ENCODE results near the gene NOL7. TPM values are rescaled to one million over a fixed set of nuclear protein-coding genes. Genes with fewer than 3 reads are reported as not detected.

Gene NOL7
- total and polyA plus RNA-seq, 5 donors from 2014 or later, result 50.2 to 145 (median 128) TPM

GRCh38 chr6:13638014-13638413 lies 22.9 kb downstream of the NOL7 start:
- Mint-ChIP-seq H3K9me3 (no peaks in the 10 kb centered on the region), H3K4me3 (peak overlapping the region in 1 of 4 donors; percentile 59), H3K4me1 (peaks cover 47 to 57% (median 49%) of the 10 kb centered on the region in 4 donors), H3K36me3 (peaks cover 38% of the 10 kb centered on the region), H3K27ac (peak overlapping the region; percentile 50 to 92 (median 71)), H3K27me3 (no peaks in the 10 kb centered on the region)
- ATAC-seq (ENCODE audit: low read depth in 2 of 2) (no peak), DNase-seq (no peak)
- Histone ChIP-seq H3K27ac (ENCODE audit: insufficient read depth, low read length, poor library complexity, severe bottlenecking) (peak overlapping the region; percentile 3), H3K27me3 (ENCODE audit: control insufficient read depth, insufficient read depth, low read length) (no peaks in the 10 kb centered on the region), H3K36me3 (ENCODE audit: control insufficient read depth, insufficient read depth, low read length) (peaks cover 54% of the 10 kb centered on the region), H3K4me3 (ENCODE audit: low read depth, low read length) (no peak overlapping the region), H3K4me1 (ENCODE audit: control insufficient read depth, insufficient read depth, low read length, poor library complexity, severe bottlenecking) (peaks cover 19% of the 10 kb centered on the region), H3K9me3 (ENCODE audit: control insufficient read depth in 2 of 2, low read length in 2 of 2) (no peaks in the 10 kb centered on the region)

- Mint-ChIP-seq H3K36me3 (peaks cover 44% of the 10 kb centered on the region), H3K4me3 (peak overlapping the region in 1 of 4 donors; percentile 59)
Measured at GRCh38 chr6:13638626-13639025, 23.5 kb downstream of the NOL7 start.

GRCh38 chr6:13641315-13641714 lies 26.2 kb downstream of the NOL7 start:
- H3K27ac Mint-ChIP-seq, result peak overlapping the region in 1 of 3 donors; percentile 55

More at GRCh38 chr6:13638626-13639025, 23.5 kb downstream of the NOL7 start:
- ATAC-seq (ENCODE audit: low read depth in 2 of 2) (no peak), DNase-seq (no peak)
- H3K9me3 ChIP-seq (ENCODE audit: control insufficient read depth in 2 of 2, low read length in 2 of 2), result no peaks in the 10 kb centered on the region
- Mint-ChIP-seq H3K27me3 (no peaks in the 10 kb centered on the region), H3K4me1 (peaks cover 52 to 63% (median 55%) of the 10 kb centered on the region in 4 donors), H3K9me3 (peaks cover 0 to 3% (median 0%) of the 10 kb centered on the region in 7 donors), H3K27ac (peak overlapping the region; percentile 71 to 92 (median 89))
- no peak overlapping the region for H3K4me3 ChIP-seq (ENCODE audit: low read depth, low read length)
- peaks cover 56% of the 10 kb centered on the region for H3K36me3 ChIP-seq (ENCODE audit: control insufficient read depth, insufficient read depth, low read length)
- H3K27ac ChIP-seq (ENCODE audit: insufficient read depth, low read length, poor library complexity, severe bottlenecking), result no peak overlapping the region
- H3K4me1 ChIP-seq (ENCODE audit: control insufficient read depth, insufficient read depth, low read length, poor library complexity, severe bottlenecking), result peaks cover 19% of the 10 kb centered on the region
- no peaks in the 10 kb centered on the region for H3K27me3 ChIP-seq (ENCODE audit: control insufficient read depth, insufficient read depth, low read length)

GRCh38 chr6:13643125-13643524 lies 28.0 kb downstream of the NOL7 start:
- no peak overlapping the region for H3K27ac ChIP-seq (ENCODE audit: insufficient read depth, low read length, poor library complexity, severe bottlenecking)
- no peaks in the 10 kb centered on the region for H3K27me3 ChIP-seq (ENCODE audit: control insufficient read depth, insufficient read depth, low read length)
- H3K36me3 ChIP-seq (ENCODE audit: control insufficient read depth, insufficient read depth, low read length), result peaks cover 46% of the 10 kb centered on the region
- H3K36me3 Mint-ChIP-seq, result peaks cover 26% of the 10 kb centered on the region
- H3K4me1 Mint-ChIP-seq, result peaks cover 28 to 59% (median 44%) of the 10 kb centered on the region in 4 donors
- no peak for DNase-seq
- peaks cover 6% of the 10 kb centered on the region for H3K4me1 ChIP-seq (ENCODE audit: control insufficient read depth, insufficient read depth, low read length, poor library complexity, severe bottlenecking)
- ATAC-seq (ENCODE audit: low read depth in 2 of 2), result no peak
- H3K9me3 ChIP-seq (ENCODE audit: control insufficient read depth in 2 of 2, low read length in 2 of 2), result no peaks in the 10 kb centered on the region
- no peaks in the 10 kb centered on the region for H3K27me3 Mint-ChIP-seq
- H3K27ac Mint-ChIP-seq, result peak overlapping the region in 2 of 3 donors; percentile 44 to 62
- no peak overlapping the region for H3K4me3 Mint-ChIP-seq
- H3K9me3 Mint-ChIP-seq, result peaks cover 0 to 3% (median 0%) of the 10 kb centered on the region in 7 donors
- H3K4me3 ChIP-seq (ENCODE audit: low read depth, low read length), result no peak overlapping the region

More at GRCh38 chr6:13641315-13641714, 26.2 kb downstream of the NOL7 start:
- peaks cover 36% of the 10 kb centered on the region for H3K36me3 Mint-ChIP-seq
- H3K4me3 ChIP-seq (ENCODE audit: low read depth, low read length), result no peak overlapping the region
- H3K4me1 ChIP-seq (ENCODE audit: control insufficient read depth, insufficient read depth, low read length, poor library complexity, severe bottlenecking), result peaks cover 12% of the 10 kb centered on the region
- H3K4me1 Mint-ChIP-seq, result peaks cover 42 to 64% (median 50%) of the 10 kb centered on the region in 4 donors
- H3K9me3 Mint-ChIP-seq, result peaks cover 0 to 3% (median 0%) of the 10 kb centered on the region in 7 donors
- H3K27me3 ChIP-seq (ENCODE audit: control insufficient read depth, insufficient read depth, low read length), result no peaks in the 10 kb centered on the region
- H3K27ac ChIP-seq (ENCODE audit: insufficient read depth, low read length, poor library complexity, severe bottlenecking), result peak overlapping the region; percentile 42
- H3K27me3 Mint-ChIP-seq, result no peaks in the 10 kb centered on the region
- H3K36me3 ChIP-seq (ENCODE audit: control insufficient read depth, insufficient read depth, low read length), result peaks cover 53% of the 10 kb centered on the region
- no peak for DNase-seq
- no peak overlapping the region for H3K4me3 Mint-ChIP-seq
- ATAC-seq (ENCODE audit: low read depth in 2 of 2), result no peak
- no peaks in the 10 kb centered on the region for H3K9me3 ChIP-seq (ENCODE audit: control insufficient read depth in 2 of 2, low read length in 2 of 2)

- H3K9me3 Mint-ChIP-seq, result peaks cover 0 to 3% (median 0%) of the 10 kb centered on the region in 7 donors
- peaks cover 9% of the 10 kb centered on the region for H3K4me1 ChIP-seq (ENCODE audit: control insufficient read depth, insufficient read depth, low read length, poor library complexity, severe bottlenecking)
- H3K27me3 ChIP-seq (ENCODE audit: control insufficient read depth, insufficient read depth, low read length), result no peaks in the 10 kb centered on the region
- ATAC-seq (ENCODE audit: low read depth in 2 of 2), result no peak
- H3K36me3 Mint-ChIP-seq, result peaks cover 26% of the 10 kb centered on the region
- no peaks in the 10 kb centered on the region for H3K27me3 Mint-ChIP-seq
- no peaks in the 10 kb centered on the region for H3K9me3 ChIP-seq (ENCODE audit: control insufficient read depth in 2 of 2, low read length in 2 of 2)
- H3K4me3 ChIP-seq (ENCODE audit: low read depth, low read length), result peak overlapping the region; percentile 74
- peaks cover 27 to 56% (median 46%) of the 10 kb centered on the region in 4 donors for H3K4me1 Mint-ChIP-seq
- peak overlapping the region; percentile 65 to 86 (median 70) for H3K4me3 Mint-ChIP-seq
- no peak overlapping the region for H3K27ac ChIP-seq (ENCODE audit: insufficient read depth, low read length, poor library complexity, severe bottlenecking)
- H3K27ac Mint-ChIP-seq, result peak overlapping the region; percentile 59 to 91 (median 82)
- no peak for DNase-seq
- peaks cover 19% of the 10 kb centered on the region for H3K36me3 ChIP-seq (ENCODE audit: control insufficient read depth, insufficient read depth, low read length)
Measured at GRCh38 chr6:13648850-13649249, 33.7 kb downstream of the NOL7 start.

- peak in 1 of 2 donors; percentile 50 for ATAC-seq (ENCODE audit: low read depth in 2 of 2)
- H3K27me3 Mint-ChIP-seq, result no peaks in the 10 kb centered on the region
Measured at GRCh38 chr6:13649393-13649792, 34.3 kb downstream of the NOL7 start.

GRCh38 chr6:13653296-13653695 lies 38.2 kb downstream of the NOL7 start:
- Histone ChIP-seq H3K36me3 (ENCODE audit: control insufficient read depth, insufficient read depth, low read length) (peaks cover 17% of the 10 kb centered on the region), H3K4me3 (ENCODE audit: low read depth, low read length) (peak overlapping the region; percentile 14), H3K9me3 (ENCODE audit: control insufficient read depth in 2 of 2, low read length in 2 of 2) (no peaks in the 10 kb centered on the region), H3K27ac (ENCODE audit: insufficient read depth, low read length, poor library complexity, severe bottlenecking) (no peak overlapping the region), H3K4me1 (ENCODE audit: control insufficient read depth, insufficient read depth, low read length, poor library complexity, severe bottlenecking) (peaks cover 25% of the 10 kb centered on the region), H3K27me3 (ENCODE audit: control insufficient read depth, insufficient read depth, low read length) (no peaks in the 10 kb centered on the region)
- Mint-ChIP-seq H3K4me1 (peaks cover 37 to 68% (median 51%) of the 10 kb centered on the region in 4 donors), H3K27me3 (no peaks in the 10 kb centered on the region), H3K4me3 (no peak overlapping the region), H3K9me3 (peaks cover 0 to 3% (median 0%) of the 10 kb centered on the region in 7 donors), H3K27ac (no peak overlapping the region), H3K36me3 (peaks cover 41% of the 10 kb centered on the region)
- no peak for ATAC-seq (ENCODE audit: low read depth in 2 of 2)
- no peak for DNase-seq

More at GRCh38 chr6:13649393-13649792, 34.3 kb downstream of the NOL7 start:
- peaks cover 29 to 59% (median 47%) of the 10 kb centered on the region in 4 donors for H3K4me1 Mint-ChIP-seq
- H3K4me3 Mint-ChIP-seq, result peak overlapping the region; percentile 65 to 86 (median 70)
- H3K36me3 Mint-ChIP-seq, result peaks cover 24% of the 10 kb centered on the region
- H3K4me3 ChIP-seq (ENCODE audit: low read depth, low read length), result peak overlapping the region; percentile 74
- H3K27ac Mint-ChIP-seq, result peak overlapping the region; percentile 59 to 91 (median 82)
- H3K36me3 ChIP-seq (ENCODE audit: control insufficient read depth, insufficient read depth, low read length), result peaks cover 16% of the 10 kb centered on the region
- H3K27me3 ChIP-seq (ENCODE audit: control insufficient read depth, insufficient read depth, low read length), result no peaks in the 10 kb centered on the region
- peaks cover 9% of the 10 kb centered on the region for H3K4me1 ChIP-seq (ENCODE audit: control insufficient read depth, insufficient read depth, low read length, poor library complexity, severe bottlenecking)
- no peaks in the 10 kb centered on the region for H3K9me3 ChIP-seq (ENCODE audit: control insufficient read depth in 2 of 2, low read length in 2 of 2)
- H3K27ac ChIP-seq (ENCODE audit: insufficient read depth, low read length, poor library complexity, severe bottlenecking), result no peak overlapping the region
- peaks cover 0 to 3% (median 0%) of the 10 kb centered on the region in 7 donors for H3K9me3 Mint-ChIP-seq
- DNase-seq, result peak in 1 of 3 donors; percentile 35

GRCh38 chr6:13654496-13654895 lies 39.4 kb downstream of the NOL7 start:
- ATAC-seq (ENCODE audit: low read depth in 2 of 2), result no peak
- H3K36me3 ChIP-seq (ENCODE audit: control insufficient read depth, insufficient read depth, low read length), result peaks cover 17% of the 10 kb centered on the region
- peaks cover 24% of the 10 kb centered on the region for H3K4me1 ChIP-seq (ENCODE audit: control insufficient read depth, insufficient read depth, low read length, poor library complexity, severe bottlenecking)
- H3K4me3 Mint-ChIP-seq, result peak overlapping the region in 1 of 4 donors; percentile 41
- peaks cover 38% of the 10 kb centered on the region for H3K36me3 Mint-ChIP-seq
- H3K27me3 ChIP-seq (ENCODE audit: control insufficient read depth, insufficient read depth, low read length), result no peaks in the 10 kb centered on the region
- no peaks in the 10 kb centered on the region for H3K9me3 ChIP-seq (ENCODE audit: control insufficient read depth in 2 of 2, low read length in 2 of 2)
- no peaks in the 10 kb centered on the region for H3K27me3 Mint-ChIP-seq
- H3K4me1 Mint-ChIP-seq, result peaks cover 36 to 71% (median 51%) of the 10 kb centered on the region in 4 donors
- H3K27ac ChIP-seq (ENCODE audit: insufficient read depth, low read length, poor library complexity, severe bottlenecking), result no peak overlapping the region
- no peak for DNase-seq
- peaks cover 0 to 3% (median 0%) of the 10 kb centered on the region in 7 donors for H3K9me3 Mint-ChIP-seq
- H3K27ac Mint-ChIP-seq, result peak overlapping the region in 1 of 3 donors; percentile 31
- H3K4me3 ChIP-seq (ENCODE audit: low read depth, low read length), result no peak overlapping the region

Data from CD4-positive, CD25-positive, alpha-beta regulatory T cell (primary cell).